Neural progenitor cell (in vitro differentiated cells): ENCODE measurements around the gene CAMLG.

ENCODE experiments used
- CTCF ChIP-seq: fragments of 200-600 bp; sonication (generic); IDR thresholded peaks from 2 replicates; pipeline ENCODE4 v1.5.1; 2017; ENCODE audit warnings: antibody characterized with exemption, mild to moderate bottlenecking
- EZH2 ChIP-seq: fragments of 200-600 bp; sonication (generic); IDR thresholded peaks from 2 replicates; pipeline ENCODE4 v1.6.1; 2017; ENCODE audit warnings: antibody characterized with exemption, mild to moderate bottlenecking, moderate library complexity
- EZH2phosphoT487 ChIP-seq: fragments of 200-600 bp; sonication (generic); IDR thresholded peaks from 2 replicates; pipeline ENCODE4 v1.6.1; 2017; ENCODE audit warnings: antibody characterized with exemption

- TF ChIP-seq CTCF, result no peak
- TF ChIP-seq EZH2phosphoT487, result no peak
- no peak for TF ChIP-seq EZH2
Observed at GRCh38 chr5:134736173-134736812, 2.1 kb upstream of the CAMLG start.
